A549 (cell line): ENCODE data around the gene TCEA2. TPM values are rescaled to one million over a fixed set of nuclear protein-coding genes. Genes with fewer than 3 reads are reported as not detected.

Source experiments
- ATAC-seq, 2 experiments: fragments of 200-7000 bp in 1 of 2; fragments of >200 bp in 1 of 2; cut with Nextera tagmentation in 1 of 2; cut with Tn5 transposase in 1 of 2; 3 replicates each; pipeline versions ENCODE4 v1.8.0 to v1.9.1; 2018 to 2020; ENCODE audit warnings: mild to moderate bottlenecking in 1 of 2, moderate library complexity in 1 of 2
- CTCF ChIA-PET: fragments of 300-600 bp; sonication (Branson Sonifier 250); formaldehyde crosslinking; extraction: SDS; loops from one replicate; lab custom pipeline; 2021; ENCODE audit warnings: antibody characterized with exemption, inconsistent platforms; lab: Yijun Ruan, JAX
- POLR2A ChIA-PET: fragments of 350-600 bp; formaldehyde crosslinking; extraction: SDS; loops from one replicate; lab custom pipeline; 2021; ENCODE audit warnings: antibody characterized with exemption, inconsistent platforms; lab: Yijun Ruan, JAX
- DNase-seq, 2 experiments: peaks; one replicate each; pipeline versions ENCODE4 v3.0.0 to v3.0.0-alpha.2; 2011 to 2016; ENCODE audit warnings: low read depth in 1 of 2, low spot score in 1 of 2
- FAIRE-seq: peaks from 2 replicates; lab custom pipeline; 2011; peaks lifted over from hg19 to GRCh38; lab: Jason Lieb, UNC
- H3K27ac ChIP-seq, 2 experiments: fragments of >200 bp; sonication (Bioruptor Twin); formaldehyde crosslinking; 3 replicates each; pipeline ENCODE4 v1.5.1; 2016 to 2017
- H3K4me1 ChIP-seq: fragments of >200 bp; sonication (Bioruptor Twin); formaldehyde crosslinking; 3 replicates; pipeline ENCODE4 v1.6.1; 2016
- H3K4me2 ChIP-seq: fragments of >200 bp; sonication (Bioruptor Twin); formaldehyde crosslinking; 3 replicates; pipeline ENCODE4 v1.6.1; 2016
- H3K4me3 ChIP-seq: fragments of >200 bp; sonication (Bioruptor Twin); formaldehyde crosslinking; 3 replicates; pipeline ENCODE4 v1.5.1; 2016
- H3K9me3 ChIP-seq: fragments of >200 bp; sonication (Bioruptor Twin); formaldehyde crosslinking; 3 replicates; pipeline ENCODE4 v1.6.1; 2016
- CHD4 ChIP-seq: fragments of 200-600 bp; sonication (generic); IDR thresholded peaks from 2 replicates; pipeline ENCODE4 v1.6.1; 2016; ENCODE audit warnings: antibody characterized with exemption, mild to moderate bottlenecking, borderline replicate concordance
- EHF ChIP-seq: fragments of 250-450 bp; sonication (Bioruptor Pico); IDR thresholded peaks from 2 replicates; pipeline ENCODE4 v1.5.0; 2020; ENCODE audit warnings: mild to moderate bottlenecking
- EHMT2 ChIP-seq: fragments of 200-600 bp; sonication (generic); IDR thresholded peaks from 2 replicates; pipeline ENCODE4 v1.6.1; 2016; ENCODE audit warnings: antibody characterized with exemption, low read depth, mild to moderate bottlenecking, moderate library complexity
- EP300 ChIP-seq, 2 experiments: fragments of >200 bp; sonication (Bioruptor Twin); formaldehyde crosslinking; IDR thresholded peaks; 2 replicates in 1 of 2; 3 replicates in 1 of 2; pipeline ENCODE4 v1.6.1; 2016 to 2017
- FOXS1 ChIP-seq: fragments of 250-450 bp; sonication (Bioruptor Pico); IDR thresholded peaks from 2 replicates; pipeline ENCODE4 v1.5.0; 2020; ENCODE audit warnings: mild to moderate bottlenecking, moderate library complexity
- HDAC2 ChIP-seq: fragments of 200-600 bp; sonication (generic); IDR thresholded peaks from 2 replicates; pipeline ENCODE4 v1.6.1; 2016
- HES2 ChIP-seq: fragments of >200 bp; sonication (Bioruptor Twin); formaldehyde crosslinking; IDR thresholded peaks from 2 replicates; pipeline ENCODE4 v1.6.1; 2016
- HMGXB4 ChIP-seq: fragments of 250-450 bp; sonication (Bioruptor Pico); IDR thresholded peaks from 2 replicates; pipeline ENCODE4 v1.5.0; 2021; ENCODE audit warnings: mild to moderate bottlenecking, moderate library complexity, borderline replicate concordance
- HOXB5 ChIP-seq: fragments of 250-450 bp; sonication (Bioruptor Pico); IDR thresholded peaks from 2 replicates; pipeline ENCODE4 v1.5.0; 2020; ENCODE audit warnings: mild to moderate bottlenecking, moderate library complexity
- JUNB ChIP-seq: fragments of >200 bp; sonication (Bioruptor Twin); formaldehyde crosslinking; IDR thresholded peaks from 2 replicates; pipeline ENCODE4 v1.6.1; 2016
- MYC ChIP-seq: IDR thresholded peaks from 2 replicates; pipeline ENCODE4 v1.6.1; 2012; ENCODE audit warnings: mild to moderate bottlenecking, inconsistent platforms, low read length, improper control_type of control experiment, borderline replicate concordance
- NFE2L2 ChIP-seq: fragments of 150-350 bp; conservative IDR thresholded peaks from 2 replicates; pipeline ENCODE4 v1.6.1; 2014; ENCODE audit warnings: low read length
- NR3C1 ChIP-seq: fragments of >200 bp; sonication (Bioruptor Twin); formaldehyde crosslinking; IDR thresholded peaks from 3 replicates; pipeline ENCODE4 v1.6.1; 2017
- PHF8 ChIP-seq: fragments of 200-600 bp; sonication (generic); IDR thresholded peaks from 2 replicates; pipeline ENCODE4 v1.6.1; 2016; ENCODE audit warnings: low read depth, mild to moderate bottlenecking, antibody characterized with exemption, moderate library complexity, borderline replicate concordance
- POLR2A ChIP-seq: IDR thresholded peaks from 2 replicates; pipeline ENCODE4 v1.6.1; 2012; ENCODE audit warnings: mild to moderate bottlenecking, low read length
- RARB ChIP-seq: fragments of 250-450 bp; sonication (Bioruptor Pico); IDR thresholded peaks from 2 replicates; pipeline ENCODE4 v1.8.0; 2021; ENCODE audit warnings: mild to moderate bottlenecking, moderate library complexity
- RCOR1 ChIP-seq: fragments of 150-350 bp; IDR thresholded peaks from 2 replicates; pipeline ENCODE4 v1.6.1; 2014; ENCODE audit warnings: antibody characterized with exemption, low read length, low read depth
- REST ChIP-seq: fragments of 200-600 bp; sonication (generic); IDR thresholded peaks from 2 replicates; pipeline ENCODE4 v1.6.1; 2016; ENCODE audit warnings: antibody characterized with exemption, mild to moderate bottlenecking, moderate library complexity
- SREBF2 ChIP-seq: fragments of 450-650 bp; IDR thresholded peaks from 2 replicates; pipeline ENCODE4 v1.6.1; 2014; ENCODE audit warnings: mild to moderate bottlenecking, moderate library complexity
- TFCP2L1 ChIP-seq: fragments of 250-450 bp; sonication (Bioruptor Pico); IDR thresholded peaks from 2 replicates; pipeline ENCODE4 v1.5.0; 2021; ENCODE audit warnings: mild to moderate bottlenecking
- USF2 ChIP-seq: fragments of 450-650 bp; IDR thresholded peaks from 2 replicates; pipeline ENCODE4 v1.6.1; 2014; ENCODE audit warnings: antibody characterized with exemption
- ZC3H11A ChIP-seq: fragments of 450-650 bp; IDR thresholded peaks from 2 replicates; pipeline ENCODE4 v1.6.1; 2014; ENCODE audit warnings: antibody characterized with exemption, mild to moderate bottlenecking
- ZFP36 ChIP-seq: fragments of 450-650 bp; IDR thresholded peaks from 2 replicates; pipeline ENCODE4 v1.6.1; 2014; ENCODE audit warnings: borderline replicate concordance; ENCODE audit not compliant: partially characterized antibody
- ZNF302 ChIP-seq: fragments of 250-450 bp; sonication (Bioruptor Pico); IDR thresholded peaks from 2 replicates; pipeline ENCODE4 v1.9.0; 2021; ENCODE audit warnings: inconsistent platforms, mild to moderate bottlenecking, moderate library complexity
- WGBS: methylation state at CpG from one replicate; pipeline ENCODE4 v1.1.6; 2017; ENCODE audit errors: missing lambda C conversion rate; 5-methylcytosine and 5-hydroxymethylcytosine counted together
- polyA plus RNA-seq, 4 experiments: library from polyadenylated mRNA; depleted of rRNA in 3 of 4; stranded (reverse); fragments of >200 nt; fragmentation: RNase III in 1 of 4; extraction: RNeasy Plus Mini Kit Qiagen cat#74134 plus additional on column Dnase treatment in 1 of 4; gene quantifications; 2 replicates in 3 of 4; 3 replicates in 1 of 4; pipeline ENCODE4 v1.2.3, GENCODE V29; 2011 to 2017

Gene TCEA2
- polyA plus RNA-seq, 2 of the 4 experiments (the other 2 are of a cell fraction), result 11.2 to 29.8 TPM

- DNase-seq (no peak), ATAC-seq (no peak), FAIRE-seq (no peak)
- ChIA-PET POLR2A (interaction anchor here (0.5 kb wide), 1 partner anchor 24 kb away, joined by 5 read pairs; no protein-coding TSS in a partner anchor), CTCF (interaction anchor here (0.8 to 7.1 kb wide), 7 partner anchors 10 to 62 kb away, joined by 3 to 143 read pairs (median 8); partner anchors contain the start of genes PRPF6 and TCEA2)
- Histone ChIP-seq H3K9me3 (no peaks in the 10 kb centered on the region), H3K4me2 (no peak overlapping the region), H3K27ac (no peak overlapping the region), H3K4me3 (no peak overlapping the region), H3K4me1 (peaks cover 13% of the 10 kb centered on the region; the same call in 2 of the 3 replicates)
- WGBS, result 81% methylated on average over 8 of the region's 17 CpGs
- no peak for TF ChIP-seq POLR2A
- no peak for TF ChIP-seq JUNB
- TF ChIP-seq RARB (CRISPR knock-in tag), result no peak
- no peak for TF ChIP-seq FOXS1
- no peak for TF ChIP-seq ZC3H11A
- TF ChIP-seq EP300 (IDR thresholded peaks at IDR 0.05), result no peak
- no peak for TF ChIP-seq TFCP2L1 (CRISPR knock-in tag)
- TF ChIP-seq CHD4, result no peak
- TF ChIP-seq HOXB5 (CRISPR knock-in tag), result no peak
- TF ChIP-seq NR3C1, result no peak
- no peak for TF ChIP-seq SREBF2
- TF ChIP-seq HDAC2, result no peak
- no peak for TF ChIP-seq HMGXB4
- no peak for TF ChIP-seq EHF (CRISPR knock-in tag)
- TF ChIP-seq RCOR1, result no peak
- no peak for TF ChIP-seq MYC
- TF ChIP-seq PHF8, result no peak
- TF ChIP-seq REST, result no peak
Observed at GRCh38 chr20:64036346-64037198, 26.4 kb upstream of the TCEA2 start.

GRCh38 chr20:64037199-64037497, 25.9 kb upstream of the TCEA2 start:
- no peak for TF ChIP-seq ZFP36
- no peak for TF ChIP-seq EHMT2
- no peak for TF ChIP-seq JUNB
- TF ChIP-seq MYC, result no peak
- TF ChIP-seq EHF (CRISPR knock-in tag), result no peak
- TF ChIP-seq ZNF302 (CRISPR knock-in tag), result no peak
- no peak for TF ChIP-seq NFE2L2
- TF ChIP-seq TFCP2L1 (CRISPR knock-in tag), result no peak
- no peak for TF ChIP-seq USF2
- TF ChIP-seq HES2, result no peak
- TF ChIP-seq, all 56 proteins: peak for 0
- ATAC-seq, result no peak
- Histone ChIP-seq H3K27ac (no peak overlapping the region), H3K4me2 (no peak overlapping the region), H3K9me3 (no peaks in the 10 kb centered on the region), H3K4me3 (no peak overlapping the region), H3K4me1 (peaks cover 13% of the 10 kb centered on the region; the same call in 2 of the 3 replicates)
- CTCF ChIA-PET, result interaction anchor here (0.8 to 7.1 kb wide), 7 partner anchors 10 to 63 kb away, joined by 3 to 143 read pairs (median 26); partner anchors contain the start of genes PRPF6 and TCEA2
- POLR2A ChIA-PET, result interaction anchor here (0.5 to 1.5 kb wide), 2 partner anchors 24 to 330 kb away, joined by 4 to 5 read pairs; partner anchors contain the start of genes ARFRP1 and ZGPAT
- no peak for DNase-seq
- FAIRE-seq, result no peak
- 100% methylated on average over 3 of the region's 3 CpGs for WGBS
